Measurements from ENCODE around the gene CALCB. TPM values are rescaled to one million over a fixed set of nuclear protein-coding genes. Genes with fewer than 3 reads are reported as not detected.
"Not testable (repeated sequence)": the region's sequence is repeated elsewhere in the genome, so short reads cannot be mapped to it uniquely, and the experiment has no call there.

CALCB gene
- total RNA-seq (1 to 10 TPM in 1 of 9 donors, under 1 TPM in 5, not detected in 3; 0.11 to 1.3 (median 0.37) TPM), polyA plus RNA-seq (under 1 TPM in 1 of 2 donors, not detected in 1; 0.36 TPM)
- long read RNA-seq, donor 1, partial matches to known transcripts = 1 of 2 reads
- long read RNA-seq, donor 1, other reads (novel, unspliced or antisense) = 1 of 2 reads
- long read RNA-seq, donor 2, partial matches to known transcripts = 1 of 3 reads
- long read RNA-seq, donor 2, other reads (novel, unspliced or antisense) = 2 of 3 reads
- long read RNA-seq, donor 3 = 0 reads

- ATAC-seq = peak in 2 of 4 donors; percentile 31 to 56
- TF ChIP-seq POLR2A (IDR thresholded peaks at IDR 0.05) (no peak), CTCF (IDR thresholded peaks at IDR 0.05) (no peak)
- peak within 1 kb of the TSS; percentile 2 to 43 (median 33) for H3K4me3 ChIP-seq
- 1 to 2% (median 2%) methylated on average over 44 to 60 of the region's 60 CpGs for WGBS, 4 donors
- intact Hi-C loops (cut with DNase I) = loop anchor here in 8 of 10 donors (1.0 to 10.0 kb wide), 8 partner anchors 101 to 549 kb away; partner anchors contain the start of genes CALCA (in 3 of the 8) and PSMA1 (in 1 of the 8)
- no peak for DNase-seq
- H3K27me3 ChIP-seq = peaks cover 9 to 56% (median 33%) of the 10 kb centered on the region in 9 donors
- H3K9me3 ChIP-seq = peaks cover 0 to 20% (median 0%) of the 10 kb centered on the region in 12 donors
- peaks cover 0 to 21% (median 13%) of the 10 kb centered on the region in 12 donors for H3K4me1 ChIP-seq
- no peak within 1 kb of the TSS for H3K27ac ChIP-seq
- no peaks in the 10 kb centered on the region for H3K36me3 ChIP-seq
Observed at GRCh38 chr11:15073361-15074205, at the start of gene CALCB. Gene CALCB (plus strand): TSS chr11:15073593. CDS start chr11:15074719, 1,126 bp downstream.

GRCh38 chr11:15027011-15027410 lies 46.4 kb upstream of the CALCB start:
- WGBS, 4 donors = 63 to 75% (median 64%) methylated on average over 3 of the region's 3 CpGs

GRCh38 chr11:15027956-15028355 lies 45.4 kb upstream of the CALCB start:
- H3K4me3 ChIP-seq = no peak overlapping the region
- no peaks in the 10 kb centered on the region for H3K36me3 ChIP-seq
- no peak for TF ChIP-seq CTCF (IDR thresholded peaks at IDR 0.05)
- TF ChIP-seq POLR2A (IDR thresholded peaks at IDR 0.05) = no peak
- 34 to 47% (median 40%) methylated on average over 2 of the region's 2 CpGs for WGBS, 4 donors
- H3K9me3 ChIP-seq = no peaks in the 10 kb centered on the region
- ATAC-seq = no peak
- no peaks in the 10 kb centered on the region for H3K4me1 ChIP-seq
- H3K27me3 ChIP-seq = peaks cover 0 to 4% (median 0%) of the 10 kb centered on the region in 9 donors
- no peak overlapping the region for H3K27ac ChIP-seq
- intact Hi-C loops (cut with DNase I) = no loop called here
- DNase-seq = no peak

More at GRCh38 chr11:15027011-15027410, 46.4 kb upstream of the CALCB start:
- DNase-seq (no peak), ATAC-seq (no peak)
- TF ChIP-seq POLR2A (IDR thresholded peaks at IDR 0.05) (no peak), CTCF (IDR thresholded peaks at IDR 0.05) (no peak)
- Histone ChIP-seq H3K27ac (no peak overlapping the region), H3K27me3 (no peaks in the 10 kb centered on the region), H3K9me3 (no peaks in the 10 kb centered on the region), H3K4me1 (no peaks in the 10 kb centered on the region), H3K4me3 (no peak overlapping the region), H3K36me3 (no peaks in the 10 kb centered on the region)
- intact Hi-C loops (cut with DNase I) = no loop called here

GRCh38 chr11:15028379-15028778 lies 45.0 kb upstream of the CALCB start:
- Histone ChIP-seq H3K4me1 (no peaks in the 10 kb centered on the region), H3K4me3 (no peak overlapping the region), H3K36me3 (no peaks in the 10 kb centered on the region), H3K27me3 (peaks cover 0 to 4% (median 0%) of the 10 kb centered on the region in 9 donors), H3K27ac (no peak overlapping the region), H3K9me3 (no peaks in the 10 kb centered on the region)
- ATAC-seq = no peak
- intact Hi-C loops (cut with DNase I) = no loop called here
- DNase-seq = no peak
- TF ChIP-seq CTCF (IDR thresholded peaks at IDR 0.05) (no peak), POLR2A (IDR thresholded peaks at IDR 0.05) (no peak)

GRCh38 chr11:15031945-15032344 lies 41.4 kb upstream of the CALCB start:
- H3K4me1 ChIP-seq; H3K9me3 ChIP-seq; H3K4me3 ChIP-seq; H3K27ac ChIP-seq; intact Hi-C loops (cut with DNase I); H3K36me3 ChIP-seq; ATAC-seq; DNase-seq: not testable (repeated sequence)
- WGBS, 4 donors = 73 to 82% (median 77%) methylated on average over 4 of the region's 4 CpGs
- H3K27me3 ChIP-seq = peaks cover 0 to 10% (median 4%) of the 10 kb centered on the region in 9 donors
